Sciatic nerve (tissue), 2 donors: Measurements from ENCODE around the gene WNT7B. TPM values are rescaled to one million over a fixed set of nuclear protein-coding genes. Genes with fewer than 3 reads are reported as not detected.

Experiments used
- ATAC-seq: fragments of 200-7000 bp; cut with Tn5 transposase; one replicate; pipeline ENCODE4 v1.9.1; 2020; ENCODE audit warnings: mild to moderate bottlenecking, moderate library complexity
- DNase-seq: peaks from one replicate; pipeline ENCODE4 v3.0.0-alpha.2; 2020; ENCODE audit warnings: low spot score
- intact Hi-C: fragments of 100-400 bp; cut with DNase I; formaldehyde crosslinking; loops from one replicate; pipeline ENCODE4 v1.14.2; 2022
- total RNA-seq: library from RNA; stranded (reverse); fragmentation: NEBNext Ultra II Directional; extraction: Animal tissue kit (Norgen Biotek cat#: 25700); gene quantifications from one replicate; pipeline ENCODE4 v1.2.1, GENCODE V29; 2021
- donor health status: DM: no; HTN: no; CAD: no.
- donor health status: DM: no; HTN: no; CAD: no.

Gene WNT7B
- total RNA-seq, 1 donor from 2014 or later, result not detected

DNA sequence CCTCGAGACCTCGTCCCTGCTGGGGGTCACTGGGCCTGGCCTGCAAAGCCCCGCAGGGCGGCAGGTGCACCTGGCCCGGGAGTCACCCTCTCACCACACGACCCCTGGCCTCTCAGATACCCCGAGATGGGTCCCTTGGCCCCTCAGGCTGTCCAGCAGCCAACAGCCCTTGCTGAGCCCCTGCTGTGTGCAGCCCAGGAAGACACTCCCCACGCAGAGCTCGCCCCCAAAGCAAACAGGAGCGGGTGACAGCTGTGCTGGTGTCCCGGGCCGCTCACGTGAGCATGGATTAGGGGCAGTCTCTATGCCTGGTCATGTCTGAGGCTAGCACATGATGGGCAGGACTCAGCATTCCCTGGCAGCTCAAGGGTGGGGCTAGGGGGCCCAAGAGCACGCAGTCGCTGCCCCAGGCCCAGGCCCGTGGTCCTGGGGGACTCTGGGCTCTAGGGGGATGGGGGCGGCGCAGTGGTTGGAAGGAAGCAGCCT lies 31.3 kb downstream of the WNT7B start:
- ATAC-seq, result no peak
- no peak for DNase-seq
- intact Hi-C loops, result no loop called here

DNA sequence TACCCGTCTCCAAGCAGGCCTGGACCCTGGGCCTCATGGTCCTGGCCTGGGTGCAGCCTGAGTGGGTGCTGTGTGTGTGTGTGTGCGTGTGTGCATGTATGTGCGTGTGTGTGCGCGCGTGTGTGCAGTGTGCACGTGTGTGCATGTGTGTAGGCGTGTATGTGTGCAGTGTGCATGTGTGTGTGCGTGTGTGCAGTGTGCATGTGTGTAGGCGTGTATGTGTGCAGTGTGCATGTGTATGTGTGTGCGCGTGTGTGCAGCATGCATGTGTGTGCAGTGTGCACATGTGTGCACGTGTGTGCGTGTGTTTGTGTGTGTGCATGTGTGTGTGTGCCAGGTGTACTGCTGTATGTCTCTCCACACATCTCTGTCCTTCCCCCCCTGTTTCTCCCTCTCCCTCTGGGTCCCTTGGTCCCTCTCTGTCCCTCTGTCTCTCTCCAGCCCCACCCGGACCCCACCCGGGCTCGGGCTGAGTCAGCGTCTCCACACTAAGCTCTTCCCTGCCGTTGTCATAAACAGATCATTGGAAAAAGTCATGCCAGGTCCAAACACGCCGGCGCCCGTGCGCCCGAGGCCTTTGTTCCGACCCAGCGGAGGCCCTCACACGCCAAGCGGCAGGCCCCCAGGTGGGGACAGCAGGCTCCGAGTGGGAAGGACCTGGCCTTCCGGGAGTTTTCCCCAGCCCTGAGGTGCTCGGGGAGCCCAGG lies 34.0 kb downstream of the WNT7B start:
- intact Hi-C loops, result no loop called here
- ATAC-seq, result no peak
- DNase-seq, result no peak

DNA sequence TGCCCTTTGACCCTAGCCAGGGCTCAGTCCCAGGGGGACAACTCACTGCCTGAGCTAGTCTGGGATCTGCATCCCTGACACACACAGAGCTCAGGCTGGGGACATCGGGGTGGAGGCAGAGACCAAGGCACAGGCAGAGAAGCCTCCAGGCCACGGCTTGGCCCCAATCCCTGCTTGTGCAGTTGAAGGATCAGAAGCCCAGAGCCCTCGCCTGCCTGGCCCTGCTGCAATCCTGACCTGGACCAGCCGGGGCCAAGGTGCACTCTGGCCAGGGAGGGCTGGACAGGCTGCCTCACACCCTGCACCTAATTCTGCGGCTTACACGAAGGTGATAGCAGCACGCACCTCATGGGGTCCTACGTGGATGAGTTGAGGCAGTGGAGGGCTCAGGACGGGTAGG lies 34.6 kb downstream of the WNT7B start:
- no peak for ATAC-seq
- intact Hi-C loops, result no loop called here
- DNase-seq, result no peak

DNA sequence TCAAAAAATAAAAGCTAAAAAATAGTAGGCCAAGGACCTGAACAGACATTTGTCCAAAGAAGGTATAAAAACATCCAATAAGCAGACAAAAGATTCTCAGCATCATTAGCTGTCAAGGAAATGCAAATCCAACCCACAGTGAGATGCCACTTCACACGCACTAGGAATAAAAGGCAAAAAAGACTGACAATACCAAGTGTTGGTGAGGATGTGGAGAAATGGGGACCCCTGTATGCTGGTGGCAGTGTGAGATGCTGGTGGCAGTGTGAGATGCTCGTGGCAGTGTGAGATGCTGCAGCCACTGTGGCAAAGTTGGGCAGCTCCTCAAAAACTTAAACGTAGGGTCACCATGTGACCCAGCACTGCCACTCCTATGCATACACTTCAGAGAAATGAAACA lies 38.0 kb downstream of the WNT7B start:
- intact Hi-C loops, result no loop called here
- ATAC-seq, result no peak
- DNase-seq, result no peak

DNA sequence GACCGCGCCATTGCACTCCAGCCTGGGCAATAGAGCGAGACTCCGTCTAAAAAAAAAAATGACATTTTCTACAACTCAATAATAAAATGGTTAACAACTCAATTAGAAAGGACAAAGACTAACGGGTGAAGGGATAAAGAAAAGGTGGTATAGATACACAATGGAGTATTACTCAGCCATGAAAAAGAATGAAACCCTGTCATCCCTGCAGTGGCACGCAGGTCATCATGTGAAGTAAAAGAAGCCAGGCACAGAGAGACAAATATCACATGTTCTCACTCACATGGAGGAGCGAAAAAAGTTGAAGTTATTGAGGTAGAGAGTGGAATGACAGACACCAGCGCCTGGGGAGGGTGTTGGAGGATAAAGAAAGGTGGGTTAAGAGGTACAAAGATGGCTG lies 39.0 kb downstream of the WNT7B start:
- no peak for ATAC-seq

DNA sequence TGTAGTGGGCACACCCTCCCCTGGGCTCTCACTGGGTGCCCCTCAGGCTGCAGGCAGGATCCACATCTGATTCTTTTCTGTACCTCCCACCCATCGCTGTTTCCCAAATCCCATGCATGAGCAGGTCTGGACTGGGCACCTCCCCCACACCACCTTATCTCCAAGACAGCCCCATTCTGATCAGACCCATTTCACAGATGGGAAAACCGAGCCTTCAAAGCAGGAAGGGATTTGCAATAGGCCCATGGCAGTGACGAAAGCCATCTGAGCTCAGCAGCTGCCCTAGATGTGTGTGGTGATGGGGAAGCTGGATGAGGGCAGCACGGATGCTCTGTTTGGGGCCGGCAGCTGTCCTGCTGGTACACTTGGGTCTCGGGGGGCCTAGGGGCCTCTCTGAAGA lies 41.4 kb downstream of the WNT7B start:
- ATAC-seq, result no peak
- intact Hi-C loops, result no loop called here
- DNase-seq, result no peak

More for the DNA sequence above, 39.0 kb downstream of the WNT7B start:
- intact Hi-C loops, result no loop called here
- no peak for DNase-seq

DNA sequence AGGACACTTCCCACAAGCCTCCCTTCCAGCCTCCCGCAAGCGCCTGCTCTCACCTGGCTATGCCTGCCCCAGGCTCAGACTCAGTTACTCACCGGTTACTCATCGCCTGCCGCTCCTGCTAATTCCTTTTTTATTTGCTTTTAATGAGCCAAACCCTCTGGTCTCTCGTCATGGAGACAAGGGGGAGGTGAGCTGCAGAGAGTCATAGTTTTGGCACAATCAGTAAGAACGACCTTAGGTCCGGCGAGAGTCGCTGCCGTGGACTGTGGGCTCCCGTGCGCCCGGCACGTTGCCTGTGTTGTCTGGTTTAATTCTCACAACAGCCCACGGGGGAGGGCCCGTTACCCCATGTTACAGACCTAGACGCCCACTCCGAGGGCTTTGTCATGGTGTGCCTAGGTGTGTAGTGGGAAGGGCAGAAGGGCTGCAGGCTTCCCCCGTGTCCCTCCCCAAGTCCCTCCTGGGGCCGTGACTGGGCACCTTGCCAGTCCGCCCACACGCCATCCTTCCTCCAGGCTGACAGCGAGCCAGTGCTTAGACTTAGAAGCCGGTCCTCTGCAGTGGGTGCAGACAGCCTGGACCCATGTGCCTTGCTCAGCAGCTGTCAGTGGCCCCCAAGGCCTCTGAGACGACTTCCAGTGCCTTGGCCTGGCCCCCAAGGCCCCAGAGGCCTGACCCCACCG lies 42.2 kb downstream of the WNT7B start:
- ATAC-seq (no peak), DNase-seq (no peak)
- intact Hi-C loops, result no loop called here

DNA sequence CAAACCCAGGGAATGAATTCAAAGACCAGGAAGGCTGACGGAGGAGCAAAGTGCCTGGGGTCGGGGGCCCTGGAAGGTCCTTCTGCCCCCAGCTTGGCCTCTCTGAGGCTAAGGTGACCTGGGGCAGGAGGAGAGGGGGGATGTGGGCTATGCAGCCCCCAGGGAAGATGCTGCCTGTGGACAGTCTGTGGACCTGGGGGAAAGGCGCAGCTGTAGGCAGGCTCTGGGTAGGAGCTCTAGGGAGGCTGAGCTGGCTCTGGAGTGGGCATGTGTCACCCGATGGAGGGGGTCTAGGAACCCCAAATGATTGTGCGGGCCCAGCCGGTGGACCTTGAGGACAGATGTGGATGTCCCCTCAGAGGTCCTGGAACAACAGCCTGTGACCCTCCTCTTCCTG lies 42.8 kb downstream of the WNT7B start:
- DNase-seq, result no peak
- ATAC-seq, result no peak
- intact Hi-C loops, result no loop called here

DNA sequence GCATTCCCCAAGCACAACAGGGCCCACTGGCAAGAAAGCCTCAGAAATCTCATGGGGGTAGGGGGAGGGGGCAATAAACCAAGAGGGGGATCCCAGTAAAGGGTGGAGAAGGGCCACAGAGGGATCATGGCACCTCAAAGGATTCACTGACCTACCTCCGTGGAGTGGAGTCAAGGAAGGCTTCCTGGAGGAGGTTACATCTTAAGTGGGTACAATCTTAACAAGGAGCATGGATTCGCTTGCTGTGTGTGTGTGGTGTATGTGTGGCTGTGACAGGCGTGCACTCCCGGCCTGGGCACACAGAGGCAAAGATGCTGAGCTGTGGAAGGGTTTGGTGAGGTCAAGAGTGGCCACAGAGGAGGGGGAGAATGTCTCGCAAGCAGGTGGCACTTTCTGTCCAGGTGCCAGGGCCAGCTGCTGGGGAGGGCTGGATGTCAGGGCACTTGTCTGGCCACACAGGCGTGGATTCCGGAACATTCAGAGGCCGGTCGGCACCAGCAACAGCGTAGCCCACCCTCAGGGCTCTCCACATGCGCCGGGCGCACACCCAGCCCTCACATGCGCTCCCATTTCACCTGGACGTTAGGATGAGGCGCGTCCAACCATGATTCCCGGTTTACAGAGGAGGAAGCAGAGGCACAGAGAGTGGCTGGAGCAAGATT lies 43.3 kb downstream of the WNT7B start:
- intact Hi-C loops, result no loop called here
- no peak for ATAC-seq
- no peak for DNase-seq

DNA sequence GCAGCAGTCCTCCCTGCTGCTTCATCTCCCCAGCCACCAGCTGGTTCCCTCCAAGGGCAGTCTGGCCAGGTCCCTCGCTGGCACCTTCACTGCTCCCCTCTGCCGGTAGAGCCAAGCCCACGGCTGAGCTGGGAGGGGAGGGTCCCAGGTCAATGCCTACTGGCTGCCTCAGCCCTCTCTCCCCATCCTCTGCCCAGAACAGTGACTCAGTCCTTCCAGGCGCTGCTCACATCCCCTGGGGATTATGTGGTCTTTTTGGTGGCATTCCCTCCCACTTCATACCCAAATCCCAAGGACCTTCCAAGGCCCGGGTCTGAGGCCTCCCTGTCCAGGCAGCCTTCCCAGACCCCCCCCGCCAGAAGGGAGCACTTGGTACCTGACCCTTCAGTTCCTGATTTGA lies 44.9 kb downstream of the WNT7B start:
- ATAC-seq (no peak), DNase-seq (no peak)
- intact Hi-C loops, result no loop called here

DNA sequence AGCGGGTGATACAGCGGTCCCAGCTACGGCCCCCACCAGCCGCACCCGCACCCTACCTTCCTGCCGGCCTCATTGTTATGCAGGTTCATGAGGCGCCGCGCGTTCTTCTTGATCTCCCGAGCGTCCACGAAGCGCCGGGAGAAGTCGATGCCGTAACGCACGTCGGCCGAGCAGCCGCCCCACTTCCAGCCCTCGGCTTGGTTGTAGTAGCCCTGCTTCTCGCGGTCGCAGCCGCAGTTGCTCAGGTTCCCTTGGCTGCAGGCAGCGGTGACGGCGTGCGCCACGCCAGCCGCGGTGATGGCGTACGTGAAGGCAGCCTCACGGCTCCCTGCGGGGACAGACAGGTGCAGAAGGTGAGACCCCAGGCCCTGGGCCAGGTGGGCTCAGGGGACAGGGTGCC lies 45.9 kb downstream of the WNT7B start:
- DNase-seq (no peak), ATAC-seq (no peak)
- intact Hi-C loops, result no loop called here

DNA sequence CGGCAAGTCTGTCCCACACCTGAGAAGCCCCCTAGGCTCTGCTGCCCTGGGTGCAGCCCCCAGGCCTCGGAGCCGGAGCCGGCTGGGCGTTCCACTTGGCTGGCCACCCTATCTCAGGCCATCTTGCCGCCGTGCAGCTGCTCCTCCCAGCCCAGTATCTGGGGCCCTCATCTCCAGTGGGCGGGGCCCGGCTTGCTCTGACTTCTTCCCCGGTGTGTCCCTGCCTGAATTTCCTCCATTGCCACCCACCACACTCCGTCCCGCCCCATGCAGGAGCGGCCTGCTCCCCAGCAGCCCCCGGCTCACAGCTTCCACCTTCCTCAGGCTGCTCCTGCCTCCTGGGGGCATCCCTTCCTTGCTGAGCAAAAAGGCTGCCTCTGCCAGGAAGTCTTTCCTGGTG lies 46.6 kb downstream of the WNT7B start:
- DNase-seq (no peak), ATAC-seq (no peak)
- intact Hi-C loops, result no loop called here

DNA sequence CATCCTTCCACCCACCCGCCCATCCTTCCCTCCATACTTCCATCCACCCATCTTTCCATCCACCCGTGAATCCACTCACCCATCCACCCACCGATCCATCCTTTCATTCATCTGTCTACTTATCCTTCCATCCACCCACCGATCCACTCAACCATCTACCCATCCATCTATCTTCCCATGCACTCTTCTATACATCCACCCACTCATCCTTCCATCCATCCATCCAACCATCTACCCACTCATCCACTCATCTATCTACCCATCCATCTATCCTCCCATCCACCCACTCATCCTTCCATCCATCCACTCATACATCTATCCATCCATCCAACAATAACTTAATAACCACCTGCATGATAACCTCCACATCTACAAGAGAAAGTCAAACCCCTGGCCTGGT lies 47.3 kb downstream of the WNT7B start:
- DNase-seq, result no peak
- intact Hi-C loops, result no loop called here
- ATAC-seq, result no peak

DNA sequence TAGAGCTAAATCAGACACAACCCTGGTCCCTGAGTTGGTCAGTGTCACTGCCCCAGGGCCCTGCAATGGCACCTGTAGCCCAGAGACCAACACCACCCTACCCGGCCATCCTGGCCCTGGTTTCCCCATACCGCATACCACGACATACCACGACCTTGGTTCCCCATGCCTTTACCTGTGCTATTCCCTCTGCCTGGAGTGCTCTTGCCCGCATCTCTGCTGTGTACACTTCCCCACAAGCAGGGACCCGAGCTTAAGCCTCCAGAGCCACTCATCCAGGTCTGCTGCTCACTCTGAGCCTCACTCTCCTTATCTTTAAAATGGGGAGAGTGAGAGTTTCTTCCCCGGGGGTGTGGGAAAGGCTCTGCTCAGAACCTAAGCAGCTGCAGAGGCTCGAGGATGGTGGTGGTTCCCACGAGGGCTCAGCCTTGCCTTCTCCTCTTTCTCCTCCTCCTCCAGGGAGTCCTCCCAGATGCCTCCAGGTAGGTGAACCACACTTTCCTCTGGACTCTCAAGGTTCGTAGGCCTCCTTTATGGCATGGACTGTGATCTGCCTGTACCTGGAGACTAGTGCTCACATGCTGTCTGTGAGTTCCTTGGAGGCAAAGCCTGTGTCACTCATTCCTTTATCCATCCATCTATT lies 48.1 kb downstream of the WNT7B start:
- intact Hi-C loops, result no loop called here
- DNase-seq (no peak), ATAC-seq (no peak)

DNA sequence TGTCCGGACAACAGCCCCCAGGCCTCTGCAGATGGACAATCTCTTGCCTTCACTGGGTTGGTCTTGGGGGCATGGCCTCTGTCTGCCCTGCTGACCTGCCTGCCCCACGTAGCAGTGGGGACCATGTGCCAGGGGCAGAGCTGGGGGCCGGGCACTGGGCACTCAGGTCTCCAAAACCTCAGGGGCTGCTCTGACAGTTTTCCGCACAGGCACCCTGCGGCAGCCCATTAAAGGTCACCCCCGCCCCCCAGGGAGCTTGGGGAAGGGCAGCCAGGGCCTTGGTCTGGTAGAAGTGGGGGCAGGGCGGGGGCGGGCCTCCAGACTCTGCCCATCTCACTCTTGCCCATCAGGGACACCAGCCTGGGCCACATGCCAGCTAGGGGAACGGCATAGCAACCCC lies 49.9 kb downstream of the WNT7B start:
- intact Hi-C loops, result no loop called here
- DNase-seq (no peak), ATAC-seq (no peak)

DNA sequence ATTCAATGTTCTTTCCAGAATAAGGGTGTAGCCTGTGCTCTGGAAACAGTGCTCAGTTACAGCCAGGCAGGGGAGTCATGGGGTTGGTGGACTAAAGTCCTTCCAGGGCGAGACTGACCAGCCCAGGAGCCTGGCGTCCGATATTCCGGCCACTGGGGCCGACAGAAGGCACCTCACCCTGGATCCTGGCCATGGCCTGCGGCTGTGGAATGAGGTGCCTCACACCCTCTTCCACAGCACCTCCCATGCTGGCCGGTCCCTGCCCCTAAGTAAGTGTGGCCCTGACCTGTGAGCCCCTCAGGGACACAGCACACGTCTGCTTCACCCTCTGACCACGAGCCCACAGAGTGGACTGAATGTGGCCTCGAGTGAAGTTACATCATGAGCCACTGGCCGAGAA lies 50.5 kb downstream of the WNT7B start:
- intact Hi-C loops, result no loop called here
- ATAC-seq (no peak), DNase-seq (no peak)

DNA sequence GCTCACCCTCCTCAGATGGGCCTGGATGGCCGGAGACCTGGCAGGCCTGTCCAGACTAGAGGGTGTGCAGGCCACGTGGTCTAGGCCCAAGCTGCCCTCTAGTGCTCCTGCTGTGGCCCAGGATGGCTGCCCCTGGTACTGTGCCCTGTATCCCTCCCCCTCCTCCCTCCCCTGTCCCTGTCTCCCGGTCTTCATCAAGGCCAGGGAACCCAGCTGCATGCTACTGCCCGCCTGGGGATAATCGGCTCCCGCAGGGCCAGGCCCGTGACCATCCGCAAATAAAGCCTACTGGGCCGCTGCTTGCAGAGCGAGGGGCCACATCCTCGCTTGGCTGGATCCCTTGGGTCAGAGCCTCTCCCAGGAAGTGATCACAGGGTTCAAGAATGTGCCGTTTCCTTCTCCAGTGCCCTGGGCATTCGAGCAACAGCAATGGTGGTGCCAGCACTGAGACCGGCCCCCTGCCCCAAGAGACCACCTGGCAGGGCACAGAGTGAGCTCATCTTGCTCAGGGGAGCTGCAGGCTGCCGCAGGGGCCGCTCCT lies 51.1 kb downstream of the WNT7B start:
- no peak for ATAC-seq

DNA sequence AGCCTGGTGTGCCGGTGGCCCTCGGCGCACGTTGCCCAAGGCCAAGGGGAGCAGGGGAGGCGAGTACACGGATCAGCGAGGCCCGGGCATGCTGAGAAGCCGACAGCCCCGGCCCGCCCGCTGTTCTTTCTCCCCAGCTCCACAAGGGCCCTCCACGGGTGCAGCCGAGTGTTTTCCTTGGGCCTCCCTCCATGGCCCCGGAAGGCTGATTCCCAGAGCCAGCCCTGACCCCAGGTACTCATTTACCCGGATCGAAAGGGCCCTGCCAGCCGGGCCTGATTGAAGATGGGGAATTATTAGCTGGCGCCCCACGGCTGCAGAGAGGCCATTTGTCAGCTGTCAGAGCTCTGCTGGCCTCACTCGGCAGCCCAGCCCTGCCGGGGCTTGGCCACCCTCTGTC lies 53.1 kb downstream of the WNT7B start:
- intact Hi-C loops, result no loop called here
- no peak for ATAC-seq

More for the DNA sequence above, 51.1 kb downstream of the WNT7B start:
- intact Hi-C loops, result no loop called here
- no peak for DNase-seq

DNA sequence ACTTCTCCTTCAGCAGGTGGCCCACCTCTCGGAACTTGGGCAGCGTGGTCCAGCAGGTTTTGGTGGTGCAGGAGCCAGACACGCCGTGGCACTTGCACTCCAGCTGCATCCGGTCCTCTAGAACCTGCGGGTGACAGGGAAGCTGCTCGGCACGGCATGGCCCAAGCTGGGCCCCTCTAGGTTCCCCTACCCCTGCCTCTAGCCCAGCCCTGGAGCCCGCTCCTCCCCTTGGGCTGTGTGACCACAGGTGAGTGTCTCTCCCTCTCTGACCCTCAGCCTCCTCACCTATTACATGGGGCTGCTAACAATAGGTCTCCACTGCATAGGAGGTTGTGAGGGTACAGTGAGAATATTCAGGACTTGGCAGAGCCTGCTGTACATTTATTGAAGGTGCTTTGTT lies 53.8 kb downstream of the WNT7B start:
- ATAC-seq (no peak), DNase-seq (no peak)
- intact Hi-C loops, result no loop called here

More for the DNA sequence above, 53.1 kb downstream of the WNT7B start:
- DNase-seq, result no peak

DNA sequence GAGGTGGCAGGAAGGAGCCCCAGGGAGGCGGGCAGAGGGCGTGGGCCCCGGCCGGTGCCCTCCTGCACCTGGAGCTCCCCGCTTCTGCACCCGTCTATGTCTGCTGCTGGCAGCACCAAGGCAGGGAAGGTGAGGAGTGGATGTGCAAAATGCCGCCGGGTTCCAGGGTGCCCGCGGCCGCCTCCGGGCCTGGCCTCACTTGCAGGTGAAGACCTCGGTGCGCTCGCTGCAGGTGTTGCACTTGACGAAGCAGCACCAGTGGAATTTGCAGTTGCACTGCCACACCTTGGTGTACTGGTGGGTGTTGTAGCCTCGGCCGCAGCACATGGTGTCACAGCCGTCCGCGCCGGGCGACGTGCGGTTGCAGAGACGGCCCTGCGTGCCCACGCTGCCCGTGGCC lies 54.3 kb downstream of the WNT7B start:
- intact Hi-C loops, result no loop called here
- ATAC-seq (no peak), DNase-seq (no peak)
